ENCODE measurements around the gene SDK1.

DNA sequence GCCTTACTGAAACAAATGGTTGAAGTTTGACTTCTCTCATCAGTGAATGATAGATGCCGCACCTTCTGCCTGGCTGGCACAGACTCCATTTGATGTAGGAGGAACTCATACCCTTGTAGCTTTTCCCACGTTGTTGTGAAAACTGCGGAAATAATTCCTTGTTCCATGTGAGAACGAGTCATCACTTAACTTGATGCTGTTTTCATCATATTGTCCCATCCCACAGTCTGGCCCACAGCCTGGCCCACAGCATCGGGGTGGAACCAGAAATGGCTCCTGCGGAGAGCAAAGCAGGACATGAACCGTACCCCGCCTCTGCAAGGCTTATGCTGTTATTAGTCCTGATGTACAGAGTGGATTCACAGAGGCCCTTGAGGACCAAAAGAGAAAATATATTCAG is 587.0 kb downstream of the SDK1 start:
- TF ChIP-seq, protein P1, sequence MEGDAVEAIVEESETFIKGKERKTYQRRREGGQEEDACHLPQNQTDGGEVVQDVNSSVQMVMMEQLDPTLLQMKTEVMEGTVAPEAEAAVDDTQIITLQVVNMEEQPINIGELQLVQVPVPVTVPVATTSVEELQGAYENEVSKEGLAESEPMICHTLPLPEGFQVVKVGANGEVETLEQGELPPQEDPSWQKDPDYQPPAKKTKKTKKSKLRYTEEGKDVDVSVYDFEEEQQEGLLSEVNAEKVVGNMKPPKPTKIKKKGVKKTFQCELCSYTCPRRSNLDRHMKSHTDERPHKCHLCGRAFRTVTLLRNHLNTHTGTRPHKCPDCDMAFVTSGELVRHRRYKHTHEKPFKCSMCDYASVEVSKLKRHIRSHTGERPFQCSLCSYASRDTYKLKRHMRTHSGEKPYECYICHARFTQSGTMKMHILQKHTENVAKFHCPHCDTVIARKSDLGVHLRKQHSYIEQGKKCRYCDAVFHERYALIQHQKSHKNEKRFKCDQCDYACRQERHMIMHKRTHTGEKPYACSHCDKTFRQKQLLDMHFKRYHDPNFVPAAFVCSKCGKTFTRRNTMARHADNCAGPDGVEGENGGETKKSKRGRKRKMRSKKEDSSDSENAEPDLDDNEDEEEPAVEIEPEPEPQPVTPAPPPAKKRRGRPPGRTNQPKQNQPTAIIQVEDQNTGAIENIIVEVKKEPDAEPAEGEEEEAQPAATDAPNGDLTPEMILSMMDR (IDR thresholded peaks at IDR 0.05; ENCODE audit: extremely low read depth in 1 of 2, insufficient read depth in 1 of 2, low read depth in 1 of 2, low read length in 2 of 2), result no peak
- TF ChIP-seq, protein P2, sequence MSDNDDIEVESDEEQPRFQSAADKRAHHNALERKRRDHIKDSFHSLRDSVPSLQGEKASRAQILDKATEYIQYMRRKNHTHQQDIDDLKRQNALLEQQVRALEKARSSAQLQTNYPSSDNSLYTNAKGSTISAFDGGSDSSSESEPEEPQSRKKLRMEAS (IDR thresholded peaks at IDR 0.05; ENCODE audit: insufficient read depth, insufficient read length), result no peak
- no peak for TF ChIP-seq JUN (IDR thresholded peaks at IDR 0.05; ENCODE audit: borderline replicate concordance, insufficient read depth, insufficient read length, low read depth)
- TF ChIP-seq POLR2A (IDR thresholded peaks at IDR 0.05; ENCODE audit: low read depth, low read length), result no peak
- TF ChIP-seq POLR2AphosphoS5 (IDR thresholded peaks at IDR 0.05; ENCODE audit: insufficient read depth, low read depth, low read length), result no peak
- TF ChIP-seq EZH2 (IDR thresholded peaks at IDR 0.05; ENCODE audit: borderline replicate concordance, low read depth, low read length, severe bottlenecking), result no peak
- TF ChIP-seq FOS (IDR thresholded peaks at IDR 0.05; ENCODE audit: borderline replicate concordance, insufficient read depth, low read length), result no peak
- TF ChIP-seq MYC (IDR thresholded peaks at IDR 0.05; ENCODE audit: low read depth, low read length), result no peak

All from endothelial cell of umbilical vein (primary cell).